H9 (cell line): ENCODE measurements around the gene EXOC6. TPM values are rescaled to one million over a fixed set of nuclear protein-coding genes. Genes with fewer than 3 reads are reported as not detected.

ENCODE experiments used
- DNase-seq: peaks from one replicate; pipeline ENCODE4 v3.0.0-alpha.2; 2017
- H2AFZ ChIP-seq: one replicate; pipeline ENCODE4 v1.6.1; 2013; ENCODE audit warnings: mild to moderate bottlenecking, low read length, control low read depth, moderate library complexity
- H2AK5ac ChIP-seq: 2 replicates; pipeline ENCODE4 v1.6.1; 2013; ENCODE audit warnings: low read length, control low read depth, mixed read lengths; ENCODE audit not compliant: insufficient read length
- H2BK120ac ChIP-seq: one replicate; pipeline ENCODE4 v1.6.1; 2013; ENCODE audit warnings: low read depth, mild to moderate bottlenecking, low read length, control low read depth, inconsistent platforms; ENCODE audit not compliant: poor library complexity, severe bottlenecking
- H2BK12ac ChIP-seq: 2 replicates; pipeline ENCODE4 v1.6.1; 2013; ENCODE audit warnings: low read length, control low read depth, mixed read lengths, low read depth; ENCODE audit not compliant: insufficient read length
- H2BK15ac ChIP-seq: 2 replicates; pipeline ENCODE4 v1.6.1; 2013; ENCODE audit warnings: low read depth, low read length, control low read depth
- H2BK20ac ChIP-seq: one replicate; pipeline ENCODE4 v1.6.1; 2013; ENCODE audit warnings: low read depth, mild to moderate bottlenecking, low read length, control low read depth, inconsistent platforms; ENCODE audit not compliant: poor library complexity, severe bottlenecking
- H2BK5ac ChIP-seq: 2 replicates; pipeline ENCODE4 v1.6.1; 2013; ENCODE audit warnings: low read length, control low read depth, mixed read lengths; ENCODE audit not compliant: insufficient read length
- H3K14ac ChIP-seq: 2 replicates; pipeline ENCODE4 v1.6.1; 2013; ENCODE audit warnings: low read length, control low read depth; ENCODE audit not compliant: insufficient read depth
- H3K18ac ChIP-seq: 2 replicates; pipeline ENCODE4 v1.6.1; 2013; ENCODE audit warnings: low read depth, mild to moderate bottlenecking, mixed read lengths, low read length, control low read depth; ENCODE audit not compliant: insufficient read length
- H3K23ac ChIP-seq: 2 replicates; pipeline ENCODE4 v1.6.1; 2013; ENCODE audit warnings: low read length, control low read depth, mixed read lengths, low read depth; ENCODE audit not compliant: insufficient read length
- H3K23me2 ChIP-seq: 2 replicates; pipeline ENCODE4 v1.6.1; 2013; ENCODE audit warnings: low read depth, mild to moderate bottlenecking, mixed read lengths, low read length, control low read depth; ENCODE audit not compliant: insufficient read length, poor library complexity, severe bottlenecking
- H3K27ac ChIP-seq: 2 replicates; pipeline ENCODE4 v1.5.1; 2013; ENCODE audit warnings: low read length, control low read depth, mixed read lengths, low read depth; ENCODE audit not compliant: insufficient read length
- H3K27me3 ChIP-seq: 2 replicates; pipeline ENCODE4 v1.6.1; 2013; ENCODE audit warnings: low read length, control low read depth, inconsistent platforms; ENCODE audit not compliant: insufficient read depth
- H3K4ac ChIP-seq: 2 replicates; pipeline ENCODE4 v1.6.1; 2013; ENCODE audit warnings: low read depth, mild to moderate bottlenecking, control low read depth, inconsistent platforms, low read length, moderate library complexity
- H3K4me1 ChIP-seq: 2 replicates; pipeline ENCODE4 v1.6.1; 2013; ENCODE audit warnings: low read length, control low read depth, inconsistent platforms; ENCODE audit not compliant: insufficient read depth
- H3K4me2 ChIP-seq: 2 replicates; pipeline ENCODE4 v1.6.1; 2013; ENCODE audit warnings: low read length, control low read depth, mixed read lengths; ENCODE audit not compliant: insufficient read length, insufficient read depth
- H3K56ac ChIP-seq: 2 replicates; pipeline ENCODE4 v1.6.1; 2013; ENCODE audit warnings: low read depth, mild to moderate bottlenecking, mixed read lengths, low read length, control low read depth; ENCODE audit not compliant: insufficient read length
- H3K79me1 ChIP-seq: 2 replicates; pipeline ENCODE4 v1.6.1; 2013; ENCODE audit warnings: low read depth, mild to moderate bottlenecking, moderate library complexity, low read length, control low read depth, inconsistent platforms; ENCODE audit not compliant: insufficient read depth, poor library complexity, severe bottlenecking
- H3K79me2 ChIP-seq: 2 replicates; pipeline ENCODE4 v1.6.1; 2013; ENCODE audit warnings: low read length, control low read depth, inconsistent platforms; ENCODE audit not compliant: insufficient read depth
- H3K9ac ChIP-seq: 2 replicates; pipeline ENCODE4 v1.6.1; 2013; ENCODE audit warnings: low read length, control low read depth, mixed read lengths; ENCODE audit not compliant: insufficient read length; ENCODE audit errors: extremely low read depth
- H3K9me3 ChIP-seq: one replicate; pipeline ENCODE4 v1.6.1; 2013; ENCODE audit warnings: low read depth, low read length, inconsistent platforms; ENCODE audit not compliant: control insufficient read depth
- H3T11ph ChIP-seq: one replicate; pipeline ENCODE4 v1.6.1; 2013; ENCODE audit warnings: mild to moderate bottlenecking, low read length, control low read depth, inconsistent platforms
- H4K20me1 ChIP-seq: one replicate; pipeline ENCODE4 v1.6.1; 2013; ENCODE audit not compliant: control insufficient read depth, insufficient read length, insufficient read depth
- H4K5ac ChIP-seq: 2 replicates; pipeline ENCODE4 v1.6.1; 2013; ENCODE audit warnings: low read depth, mild to moderate bottlenecking, mixed read lengths, low read length, control low read depth; ENCODE audit not compliant: insufficient read length
- H4K8ac ChIP-seq: replicated peaks from 2 replicates; pipeline ENCODE4 v1.6.1; 2013; ENCODE audit warnings: low read length, control low read depth, mixed read lengths, low read depth; ENCODE audit not compliant: insufficient read length
- H4K91ac ChIP-seq: 2 replicates; pipeline ENCODE4 v1.6.1; 2013; ENCODE audit warnings: low read depth, mild to moderate bottlenecking, moderate library complexity, mixed read lengths, low read length, control low read depth; ENCODE audit not compliant: insufficient read length
- H3K27ac Mint-ChIP-seq, 3 experiments: 2 replicates in 2 of 3; 3 replicates in 1 of 3; pipeline ENCODE4 v1.8.0; 2020 to 2021; ENCODE audit warnings: mixed read lengths in 3 of 3, mild to moderate bottlenecking in 1 of 3, moderate library complexity in 1 of 3
- H3K27me3 Mint-ChIP-seq: 2 replicates; pipeline ENCODE4 v1.8.0; 2021; ENCODE audit warnings: low read depth, mild to moderate bottlenecking, moderate library complexity, mixed read lengths
- H3K36me3 Mint-ChIP-seq, 3 experiments: 2 replicates in 2 of 3; 3 replicates in 1 of 3; pipeline ENCODE4 v1.8.0; 2020 to 2021; ENCODE audit warnings: low read depth in 3 of 3, mixed read lengths in 3 of 3; ENCODE audit not compliant: insufficient read depth in 1 of 3
- H3K4me1 Mint-ChIP-seq, 2 experiments: 2 replicates each; pipeline ENCODE4 v1.8.0; 2020; ENCODE audit warnings: mixed read lengths in 2 of 2
- H3K4me3 Mint-ChIP-seq, 2 experiments: 2 replicates in 1 of 2; 3 replicates in 1 of 2; pipeline ENCODE4 v1.8.0; 2020 to 2021; ENCODE audit warnings: mild to moderate bottlenecking in 2 of 2, mixed read lengths in 2 of 2, moderate library complexity in 1 of 2
- H3K9me3 Mint-ChIP-seq, 2 experiments: 2 replicates in 1 of 2; 3 replicates in 1 of 2; pipeline ENCODE4 v1.8.0; 2020; ENCODE audit warnings: mild to moderate bottlenecking in 2 of 2, mixed read lengths in 2 of 2, moderate library complexity in 1 of 2
- total RNA-seq: library from RNA; stranded (reverse); gene quantifications from 2 replicates; pipeline ENCODE4 v1.2.1, GENCODE V29; 2021
- TF ChIP-seq, protein P1 (sequence below): fragments of 200-600 bp; sonication (generic); conservative IDR thresholded peaks from 3 replicates; pipeline ENCODE4 v1.8.0; 2021; ENCODE audit warnings: antibody characterized with exemption, mild to moderate bottlenecking

EXOC6 gene
- total RNA-seq, 1 experiment from 2014 or later: 9.0 TPM

DNA sequence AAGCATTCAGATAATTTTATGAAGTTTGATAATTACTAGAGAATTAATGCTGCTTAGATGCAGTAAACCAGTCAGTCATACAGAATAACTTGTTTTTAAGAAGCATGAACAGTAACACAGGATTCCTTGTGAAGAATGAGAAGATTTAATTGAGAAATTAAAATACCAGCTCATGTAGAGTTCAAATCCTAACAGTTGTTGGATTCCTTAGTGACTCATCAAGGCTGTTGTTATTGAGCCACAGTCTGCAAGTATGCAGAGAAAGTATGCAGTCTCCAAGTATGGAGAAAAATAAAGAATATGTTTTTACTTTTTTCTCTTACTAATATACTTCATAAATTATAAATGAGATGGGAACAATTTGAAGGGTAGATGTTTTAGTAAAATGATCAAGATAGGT is 182.1 kb downstream of the EXOC6 start:
- H3K27me3 ChIP-seq: no peaks in the 10 kb centered on the region
- H3K27me3 Mint-ChIP-seq: no peaks in the 10 kb centered on the region
- H3K79me1 ChIP-seq: no peaks in the 10 kb centered on the region
- no peak overlapping the region for H4K5ac ChIP-seq
- H2BK120ac ChIP-seq: no peak overlapping the region
- TF ChIP-seq, protein P1, sequence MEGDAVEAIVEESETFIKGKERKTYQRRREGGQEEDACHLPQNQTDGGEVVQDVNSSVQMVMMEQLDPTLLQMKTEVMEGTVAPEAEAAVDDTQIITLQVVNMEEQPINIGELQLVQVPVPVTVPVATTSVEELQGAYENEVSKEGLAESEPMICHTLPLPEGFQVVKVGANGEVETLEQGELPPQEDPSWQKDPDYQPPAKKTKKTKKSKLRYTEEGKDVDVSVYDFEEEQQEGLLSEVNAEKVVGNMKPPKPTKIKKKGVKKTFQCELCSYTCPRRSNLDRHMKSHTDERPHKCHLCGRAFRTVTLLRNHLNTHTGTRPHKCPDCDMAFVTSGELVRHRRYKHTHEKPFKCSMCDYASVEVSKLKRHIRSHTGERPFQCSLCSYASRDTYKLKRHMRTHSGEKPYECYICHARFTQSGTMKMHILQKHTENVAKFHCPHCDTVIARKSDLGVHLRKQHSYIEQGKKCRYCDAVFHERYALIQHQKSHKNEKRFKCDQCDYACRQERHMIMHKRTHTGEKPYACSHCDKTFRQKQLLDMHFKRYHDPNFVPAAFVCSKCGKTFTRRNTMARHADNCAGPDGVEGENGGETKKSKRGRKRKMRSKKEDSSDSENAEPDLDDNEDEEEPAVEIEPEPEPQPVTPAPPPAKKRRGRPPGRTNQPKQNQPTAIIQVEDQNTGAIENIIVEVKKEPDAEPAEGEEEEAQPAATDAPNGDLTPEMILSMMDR: no peak
- peak overlapping the region in 2 of 3 experiments; percentile 22 to 89; a peak in 3 of 7 replicates for H3K27ac Mint-ChIP-seq
- H3K9me3 ChIP-seq: no peaks in the 10 kb centered on the region
- H3K23ac ChIP-seq: no peak overlapping the region
- H2BK15ac ChIP-seq: no peak overlapping the region
- H3K9me3 Mint-ChIP-seq: peaks cover 4 to 11% of the 10 kb centered on the region in 2 experiments; a peak in 3 of 5 replicates
- no peak overlapping the region for H3K4ac ChIP-seq
- H3T11ph ChIP-seq: no peak overlapping the region
- DNase-seq: no peak
- H4K91ac ChIP-seq: no peak overlapping the region
- no peak overlapping the region for H3K18ac ChIP-seq
- no peak overlapping the region for H2BK20ac ChIP-seq
- H3K4me1 Mint-ChIP-seq: peaks cover 29 to 35% of the 10 kb centered on the region in 2 experiments
- no peak overlapping the region for H3K56ac ChIP-seq
- H3K14ac ChIP-seq: no peak overlapping the region
- no peak overlapping the region for H2BK12ac ChIP-seq
- H4K20me1 ChIP-seq: no peaks in the 10 kb centered on the region
- H3K4me2 ChIP-seq: no peak overlapping the region
- no peak overlapping the region for H3K27ac ChIP-seq
- no peak overlapping the region for H2BK5ac ChIP-seq
- no peaks in the 10 kb centered on the region for H3K79me2 ChIP-seq
- H3K4me1 ChIP-seq: no peaks in the 10 kb centered on the region
- no peaks in the 10 kb centered on the region for H3K23me2 ChIP-seq
- no peak overlapping the region for H3K4me3 Mint-ChIP-seq
- H4K8ac ChIP-seq: no peak overlapping the region
- H3K36me3 Mint-ChIP-seq: peaks cover 0 to 17% (median 5%) of the 10 kb centered on the region in 3 experiments; a peak in 4 of 7 replicates
- no peak overlapping the region for H3K9ac ChIP-seq
- no peak overlapping the region for H2AFZ ChIP-seq
- no peak overlapping the region for H2AK5ac ChIP-seq
